ENCODE results near the gene ASB7.
"Not testable (repeated sequence)": the region's sequence is repeated elsewhere in the genome, so short reads cannot be mapped to it uniquely, and the experiment has no call there.

Gene ASB7

DNA sequence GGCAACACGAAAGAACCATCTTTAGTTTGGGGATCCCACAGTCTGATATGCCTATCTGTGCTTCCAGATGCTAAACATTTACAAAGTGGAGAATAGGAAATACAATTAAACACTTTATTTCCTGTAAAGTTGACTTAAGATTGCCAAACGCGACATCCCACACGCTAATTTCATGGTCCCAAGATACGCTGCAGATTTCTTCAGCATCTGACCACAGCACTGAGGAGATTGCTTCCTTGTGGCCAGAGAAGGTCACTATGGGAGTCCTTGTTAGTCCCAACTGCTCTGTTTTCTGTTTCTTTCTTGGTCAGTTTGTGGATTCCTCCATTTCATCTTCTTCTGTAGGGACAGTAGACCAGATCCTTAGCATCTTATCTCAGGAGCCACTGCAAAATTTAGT is 43.3 kb downstream of the ASB7 start:
- in situ Hi-C loops (cut with HindIII; ENCODE audit: low sequenced_read_pairs), result no loop called here

DNA sequence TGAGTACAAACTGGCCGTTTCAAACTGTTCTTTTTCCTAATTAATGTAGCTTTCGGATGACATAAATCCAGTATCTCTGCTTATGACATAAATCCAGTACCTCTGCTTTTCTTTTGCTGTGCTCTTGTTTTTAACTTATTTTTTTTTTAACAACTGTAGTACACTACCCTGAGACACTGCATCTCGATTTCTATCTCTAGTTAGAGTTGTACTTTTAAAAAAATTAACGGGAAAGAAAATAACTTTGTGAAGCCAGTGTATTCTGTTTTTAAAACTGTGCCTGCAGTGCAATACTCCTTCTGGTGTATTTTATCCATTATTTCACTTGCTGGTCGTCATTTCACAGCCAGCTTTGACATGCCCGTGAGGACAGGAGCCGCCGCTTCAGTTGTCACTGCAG is 46.6 kb downstream of the ASB7 start:
- in situ Hi-C loops (cut with HindIII; ENCODE audit: low sequenced_read_pairs), result no loop called here

DNA sequence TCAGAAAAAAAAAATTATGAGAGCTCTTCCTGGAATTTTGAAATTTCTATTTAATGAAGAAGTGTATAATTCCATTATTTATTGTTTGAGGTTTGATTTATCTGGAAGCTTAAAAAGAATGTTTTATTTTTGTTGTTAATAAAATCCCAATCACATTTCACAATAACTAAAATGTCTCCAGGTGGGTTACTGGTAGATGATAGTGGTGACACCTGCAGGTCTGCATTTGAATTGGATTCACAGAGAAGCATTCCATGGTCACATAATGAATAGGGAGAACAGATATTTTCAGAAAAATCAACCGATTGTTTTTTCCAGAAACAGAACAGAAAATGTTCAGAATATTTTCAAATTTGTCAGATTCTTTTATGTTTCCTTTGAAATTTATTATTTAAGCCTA is 48.3 kb downstream of the ASB7 start:
- in situ Hi-C loops (cut with HindIII; ENCODE audit: low sequenced_read_pairs), result no loop called here

DNA sequence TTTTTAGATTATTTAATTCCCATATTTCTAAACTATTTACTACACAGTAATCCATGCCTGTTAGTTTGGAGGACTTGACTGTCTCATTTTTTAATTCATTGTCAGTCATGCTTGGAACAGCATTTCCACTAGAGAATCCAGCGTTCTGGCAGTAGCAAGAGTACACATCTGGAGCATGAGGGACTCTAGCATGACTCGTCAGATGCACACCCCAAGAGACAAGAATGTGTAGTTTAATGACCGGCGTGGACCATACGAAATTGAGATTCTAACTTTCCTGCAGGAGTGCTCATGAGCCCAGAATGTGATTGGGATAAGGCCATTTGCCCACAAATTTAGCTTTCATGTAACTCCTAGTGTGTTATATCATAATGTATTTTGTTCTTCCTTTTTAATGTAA is 48.9 kb downstream of the ASB7 start:
- in situ Hi-C loops (cut with HindIII; ENCODE audit: low sequenced_read_pairs), result no loop called here

DNA sequence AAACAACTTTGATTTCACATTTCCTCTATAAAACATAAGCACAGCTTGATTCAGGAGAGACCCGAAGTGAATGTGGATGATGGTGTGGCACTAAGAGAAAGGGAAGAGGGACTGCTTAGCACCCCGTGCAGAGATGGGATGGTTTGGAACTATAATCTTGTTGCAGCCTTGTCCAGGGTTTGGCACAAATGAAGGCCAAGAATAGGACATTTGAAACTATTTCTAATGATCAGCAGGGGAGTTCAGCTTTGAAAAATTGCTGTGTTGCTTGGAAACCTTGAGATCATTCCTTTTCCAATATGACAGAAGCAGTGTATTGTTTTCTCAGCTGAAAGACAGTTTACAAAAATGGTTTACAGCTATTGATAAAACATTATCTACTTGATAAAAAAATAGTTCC is 49.7 kb downstream of the ASB7 start:
- in situ Hi-C loops (cut with HindIII; ENCODE audit: low sequenced_read_pairs), result no loop called here

DNA sequence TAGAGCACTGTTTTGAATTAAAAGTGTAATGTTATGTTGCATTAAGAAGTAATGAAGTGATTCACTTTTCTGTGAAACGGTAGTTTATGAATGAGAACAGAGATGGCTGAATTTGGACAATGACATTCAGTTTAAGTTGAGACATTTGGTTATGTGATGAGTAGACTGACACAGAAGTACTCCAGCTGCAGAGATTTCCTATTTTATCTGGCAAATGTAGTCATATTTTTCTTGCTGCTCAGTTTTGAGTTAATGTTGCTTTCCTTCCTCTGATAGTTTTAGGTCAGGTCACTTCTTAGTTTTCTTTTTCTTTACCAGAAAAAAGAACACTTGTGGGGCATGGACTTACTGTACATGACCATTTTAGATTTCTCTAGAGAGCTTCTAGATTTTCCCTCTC is 51.2 kb downstream of the ASB7 start:
- in situ Hi-C loops (cut with HindIII; ENCODE audit: low sequenced_read_pairs), result no loop called here

DNA sequence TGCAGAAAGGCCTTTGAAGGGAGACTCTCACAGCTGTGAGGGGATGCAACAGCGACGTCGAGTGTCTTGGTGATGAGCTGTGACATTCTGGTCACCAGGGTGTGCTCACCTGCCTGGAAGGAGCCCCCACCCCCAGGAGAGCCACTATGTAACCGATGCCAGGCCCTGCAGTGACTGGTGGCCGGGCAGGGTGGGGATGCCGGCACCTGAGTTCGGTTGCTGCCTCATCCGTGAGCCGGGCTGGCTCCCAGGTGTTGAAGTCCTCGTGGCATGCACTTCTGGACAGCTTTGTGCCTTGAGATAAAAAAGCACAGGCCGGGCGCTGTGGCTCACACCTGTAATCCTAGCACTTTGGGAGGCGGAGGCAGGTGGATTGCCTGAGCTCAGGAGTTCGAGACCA is 56.5 kb downstream of the ASB7 start:
- in situ Hi-C loops (cut with HindIII; ENCODE audit: low sequenced_read_pairs), result no loop called here

DNA sequence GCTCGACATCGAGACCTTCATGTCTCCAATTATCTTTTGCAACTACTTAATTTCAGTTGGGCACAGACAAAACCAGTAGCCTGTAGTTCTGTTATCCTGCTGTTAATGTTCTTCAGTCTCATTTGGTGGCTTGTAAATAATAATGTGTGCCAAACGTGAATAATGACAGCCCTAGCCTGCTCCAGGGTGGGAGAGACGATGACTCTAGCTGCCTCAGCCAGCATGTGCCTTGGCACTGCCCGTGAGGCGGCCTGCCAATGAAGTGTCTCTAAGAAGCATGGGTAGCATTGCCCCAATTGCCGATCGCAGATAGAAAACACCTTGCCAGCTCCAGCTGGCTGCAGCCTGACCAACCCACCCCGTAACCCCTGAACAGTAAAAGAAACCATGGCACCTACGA is 58.8 kb downstream of the ASB7 start:
- in situ Hi-C loops (cut with HindIII; ENCODE audit: low sequenced_read_pairs), result loop anchor here (5.0 kb wide), 1 partner anchor 226 kb away; no protein-coding TSS in a partner anchor

DNA sequence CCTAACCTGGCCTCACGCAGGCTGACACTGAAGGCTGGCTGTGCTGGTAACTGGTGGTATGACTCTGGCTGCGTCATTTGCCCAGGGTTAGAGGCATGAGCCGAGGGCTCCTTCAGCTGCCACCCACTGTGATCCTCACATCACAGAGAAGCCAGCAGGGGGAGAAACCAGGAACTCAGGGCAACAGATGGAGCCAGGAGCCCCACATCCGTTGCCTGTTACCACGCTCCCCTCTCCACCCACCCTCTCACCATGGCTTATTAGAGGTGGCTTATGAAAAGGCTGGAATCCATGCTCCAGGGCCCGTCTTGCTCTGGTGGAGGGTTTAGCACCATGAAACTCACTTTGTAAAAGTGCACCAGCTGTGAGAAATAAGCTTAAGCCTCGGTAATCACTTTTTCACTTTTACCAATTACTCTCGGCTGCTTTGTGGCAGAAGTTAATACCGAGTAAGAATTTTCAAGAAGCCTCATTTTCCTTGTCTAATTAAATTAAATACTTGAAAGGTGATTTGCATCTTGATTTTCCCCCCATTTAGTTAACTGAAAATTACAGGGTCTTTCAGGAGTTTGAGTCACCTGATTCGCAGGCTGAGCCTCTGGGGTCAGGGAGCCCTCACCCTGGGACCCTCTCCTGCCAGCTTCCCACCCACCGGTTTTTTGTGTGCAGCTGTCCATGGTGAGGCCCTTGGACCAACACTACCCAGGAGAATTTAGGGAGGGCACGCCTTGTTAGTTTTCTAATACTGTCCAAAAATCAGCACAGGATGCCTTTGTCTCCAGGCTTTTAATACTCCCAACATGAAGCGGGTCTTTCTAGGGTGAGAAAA is 60.9 kb downstream of the ASB7 start:
- in situ Hi-C loops (cut with HindIII; ENCODE audit: low sequenced_read_pairs), result loop anchor here (5.0 kb wide), 1 partner anchor 224 kb away; no protein-coding TSS in a partner anchor

DNA sequence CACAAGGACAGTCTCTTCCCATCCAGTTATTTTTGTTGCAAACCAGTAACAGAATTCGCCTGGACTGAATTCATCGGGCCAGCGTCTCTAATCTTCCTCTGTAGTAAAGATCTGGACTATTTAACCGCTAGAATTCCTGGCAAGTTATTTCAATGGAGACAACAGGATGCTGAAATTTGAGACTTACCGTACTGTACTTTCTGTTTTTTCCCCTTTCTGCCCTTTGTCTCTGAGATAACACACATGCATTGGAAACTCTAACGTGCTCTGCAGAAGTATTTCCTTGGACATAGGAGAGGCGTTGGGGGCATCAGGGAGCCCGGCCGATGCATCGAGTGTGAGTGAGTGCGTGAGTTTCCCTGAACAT is 61.5 kb downstream of the ASB7 start:
- in situ Hi-C loops (cut with HindIII; ENCODE audit: low sequenced_read_pairs), result loop anchor here (5.0 kb wide), 1 partner anchor 223 kb away; no protein-coding TSS in a partner anchor

DNA sequence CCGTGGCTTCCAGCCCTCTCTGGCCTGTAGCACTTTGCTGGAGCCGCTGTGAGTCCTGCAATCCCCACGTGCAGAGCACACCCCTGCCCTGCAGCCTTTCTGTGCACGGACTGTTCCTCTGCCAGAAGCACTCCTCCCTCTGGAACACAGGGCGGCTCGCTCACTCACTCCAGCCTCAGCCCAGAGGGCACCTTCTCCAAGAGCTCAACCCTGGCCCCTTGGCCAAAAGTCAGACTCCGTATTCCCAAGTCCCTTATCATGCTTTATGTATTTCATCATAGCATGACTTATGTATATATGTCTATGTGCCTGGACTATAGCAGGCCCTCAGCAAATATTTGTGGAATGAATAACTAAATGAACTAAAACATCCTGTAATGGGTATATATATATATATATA is 63.2 kb downstream of the ASB7 start:
- in situ Hi-C loops (cut with HindIII; ENCODE audit: low sequenced_read_pairs), result no loop called here

DNA sequence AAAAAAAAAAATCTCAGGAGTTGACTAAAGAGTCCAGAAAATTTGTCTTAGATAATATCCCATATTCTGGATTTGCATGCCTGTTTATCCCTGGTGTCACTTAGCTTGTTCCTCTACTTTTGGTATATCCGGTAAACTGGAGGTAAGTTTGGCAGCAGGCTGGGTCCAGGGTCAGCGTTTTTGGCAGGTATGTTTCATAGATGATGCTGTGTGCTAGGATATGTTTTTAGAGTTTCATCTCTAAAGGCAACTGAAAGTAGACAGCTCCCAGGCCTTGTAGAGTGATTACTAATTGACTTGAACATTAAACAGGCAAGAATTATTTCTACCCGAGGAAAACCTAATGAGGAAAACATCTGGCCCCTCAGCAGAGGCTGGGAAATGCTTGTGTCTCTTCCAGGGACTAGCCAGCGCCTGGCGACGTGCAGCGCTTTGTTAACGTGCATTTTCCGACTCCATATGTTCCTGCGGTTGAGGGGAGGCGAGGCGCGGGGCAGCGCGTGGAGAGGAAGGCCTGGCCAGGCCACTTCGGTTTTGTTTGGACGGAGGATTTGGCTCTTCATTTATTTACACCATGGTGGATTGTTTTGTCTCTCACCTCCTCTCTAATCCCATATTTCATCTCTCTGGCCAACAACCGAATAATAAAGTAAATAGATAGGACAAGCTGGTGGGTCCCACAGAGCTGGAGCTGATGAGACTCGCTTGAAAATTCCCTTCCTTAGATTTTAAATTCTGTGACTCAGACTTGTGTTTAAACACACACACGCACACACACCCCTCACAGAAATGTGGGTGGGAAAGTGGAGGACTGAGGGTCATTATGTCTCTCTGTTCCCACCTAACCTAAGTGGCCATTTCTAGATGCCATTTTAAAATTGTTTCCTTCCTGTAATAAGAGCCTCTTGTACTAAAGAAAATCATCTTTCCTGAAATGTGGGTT is 65.3 kb downstream of the ASB7 start:
- in situ Hi-C loops (cut with HindIII; ENCODE audit: low sequenced_read_pairs), result no loop called here

DNA sequence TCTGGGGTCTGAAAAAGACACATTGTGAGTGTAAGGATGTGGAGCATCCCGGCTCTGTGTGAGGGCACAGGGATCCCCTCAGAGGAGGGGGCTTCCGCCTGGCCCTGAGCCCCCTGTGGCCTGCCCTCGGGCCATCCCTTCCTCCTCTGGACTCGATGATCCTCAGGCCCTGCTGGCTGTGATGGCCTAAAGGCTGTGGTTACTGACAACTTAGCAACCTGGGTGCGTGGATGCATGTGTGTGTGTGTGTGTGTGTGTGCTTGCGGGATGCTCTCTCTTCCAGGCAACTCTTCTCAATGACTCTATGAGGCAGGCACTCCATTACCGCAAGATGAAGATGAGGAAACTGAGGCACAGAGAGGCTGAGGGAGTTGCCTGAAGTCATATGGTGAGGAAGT is 66.0 kb downstream of the ASB7 start:
- in situ Hi-C loops (cut with HindIII; ENCODE audit: low sequenced_read_pairs), result no loop called here

DNA sequence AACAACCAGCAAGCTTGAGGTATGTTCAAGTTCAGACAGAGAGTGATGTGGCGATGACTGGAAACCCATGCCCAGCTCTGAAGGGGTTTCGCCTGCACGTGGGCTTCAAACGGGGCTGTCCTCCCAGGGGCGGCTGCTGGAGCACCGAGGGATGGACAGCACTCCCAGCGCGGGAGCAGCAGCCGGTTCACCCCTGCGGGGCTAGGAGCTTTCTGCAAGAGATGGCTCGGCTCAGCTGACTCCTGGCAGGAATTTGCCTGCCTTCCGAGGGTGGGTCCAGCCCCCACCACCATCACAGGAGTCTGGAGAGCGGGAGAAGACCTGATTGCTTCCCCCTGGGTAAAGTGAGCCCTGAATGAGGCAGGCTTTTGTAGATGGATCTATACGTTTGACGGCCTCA is 66.9 kb downstream of the ASB7 start:
- in situ Hi-C loops (cut with HindIII; ENCODE audit: low sequenced_read_pairs), result no loop called here

DNA sequence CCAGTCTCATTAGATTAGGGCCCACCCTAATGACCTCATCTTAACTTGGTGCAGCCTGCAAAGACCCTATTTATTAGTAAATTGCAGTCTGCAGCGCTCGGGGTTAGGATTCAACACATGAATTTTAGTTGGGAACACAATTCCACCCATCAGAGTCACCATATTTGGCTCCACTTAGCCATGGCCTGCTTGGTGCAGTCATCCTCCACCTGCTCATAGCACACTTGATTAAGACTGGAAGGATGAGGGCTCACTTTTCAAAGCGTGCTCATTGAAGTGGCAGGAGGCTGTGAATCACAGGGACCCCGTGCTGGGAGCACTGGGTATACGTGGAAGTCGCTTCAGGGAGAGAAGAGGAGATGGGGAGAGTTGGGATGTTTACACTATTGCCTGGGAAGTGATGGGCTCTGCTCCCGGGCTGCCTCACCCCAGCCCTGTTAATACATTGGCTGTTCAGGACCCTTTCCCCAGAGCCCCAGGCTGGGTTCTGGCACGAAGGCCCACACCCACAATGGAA is 68.2 kb downstream of the ASB7 start:
- in situ Hi-C loops (cut with HindIII; ENCODE audit: low sequenced_read_pairs), result no loop called here

DNA sequence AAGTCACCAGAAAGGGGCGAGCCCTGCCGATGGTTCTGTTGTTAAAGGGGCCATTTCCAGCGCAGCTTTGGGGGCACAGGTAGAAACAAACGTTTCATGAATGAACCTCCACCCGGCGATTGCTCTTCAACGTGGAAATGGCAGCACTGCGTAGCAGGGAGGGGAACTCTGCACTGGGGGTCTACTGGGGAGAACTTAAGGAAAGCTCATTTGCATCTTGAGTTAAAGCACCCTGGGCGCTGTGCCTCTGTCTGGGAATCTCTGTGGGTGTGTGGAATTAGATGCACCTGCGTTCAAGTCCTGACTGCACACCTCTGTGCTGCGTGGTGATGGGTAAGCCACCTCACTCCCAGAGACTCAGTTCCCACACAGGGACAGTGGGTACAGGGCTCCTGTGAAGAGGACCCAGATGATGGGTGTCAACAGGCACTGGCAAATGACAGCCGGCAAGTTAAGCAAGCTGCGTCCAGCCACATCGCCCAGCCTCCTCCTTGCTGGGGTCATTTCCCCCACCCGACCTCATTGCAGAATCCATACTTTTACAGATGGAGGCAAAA is 68.8 kb downstream of the ASB7 start:
- in situ Hi-C loops (cut with HindIII; ENCODE audit: low sequenced_read_pairs), result no loop called here

DNA sequence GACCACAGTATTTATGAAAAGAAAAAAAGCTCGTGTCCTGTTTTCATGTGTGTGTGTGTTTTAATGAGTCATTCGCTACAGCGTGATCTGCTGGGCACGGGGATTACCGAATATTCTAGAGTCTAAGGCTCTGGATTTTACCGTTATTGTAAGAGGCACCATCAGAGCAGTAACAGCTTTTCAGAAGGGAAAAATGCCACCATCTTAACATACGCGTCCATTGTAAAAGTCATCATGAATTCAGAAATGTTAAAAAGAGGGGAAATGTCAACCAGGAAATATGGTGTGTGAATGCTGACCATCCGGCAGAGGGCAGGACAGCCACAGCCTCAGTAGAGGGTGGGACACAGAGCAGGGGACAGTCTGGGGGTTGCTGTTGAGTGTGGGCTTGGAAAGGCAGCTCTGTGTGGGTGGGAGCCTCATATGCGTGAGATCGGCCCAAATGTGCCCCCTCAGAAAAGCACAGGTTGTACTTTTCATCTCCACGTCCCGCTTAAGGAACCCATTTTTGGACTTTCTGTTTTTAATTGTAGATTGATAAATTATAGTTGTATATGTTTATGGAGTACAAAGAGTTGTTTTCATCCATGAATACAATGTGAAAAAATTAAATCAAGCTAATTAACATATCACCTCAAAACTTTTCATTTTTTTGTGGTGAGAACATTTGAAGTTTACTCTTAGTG is 69.6 kb downstream of the ASB7 start:
- in situ Hi-C loops (cut with HindIII; ENCODE audit: low sequenced_read_pairs), result no loop called here

DNA sequence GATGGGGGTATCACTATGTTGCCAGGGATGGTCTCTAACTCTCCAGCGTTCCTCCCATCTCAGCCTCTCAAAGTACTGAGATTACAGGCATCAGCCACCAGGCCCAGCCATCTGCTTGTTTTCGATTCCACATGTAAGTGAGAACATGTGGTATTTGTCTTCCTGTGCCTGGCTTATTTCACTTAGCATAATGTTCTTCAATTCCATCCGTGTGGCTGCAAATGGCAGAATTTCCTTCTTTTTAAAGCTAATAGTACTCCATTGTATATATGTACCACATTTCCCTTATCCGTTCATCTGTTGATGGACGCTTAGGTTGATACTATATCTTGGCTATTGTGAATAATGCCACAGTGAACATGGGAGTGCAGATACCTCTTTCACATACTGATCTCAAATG is 70.6 kb downstream of the ASB7 start:
- in situ Hi-C loops (cut with HindIII; ENCODE audit: low sequenced_read_pairs), result no loop called here

DNA sequence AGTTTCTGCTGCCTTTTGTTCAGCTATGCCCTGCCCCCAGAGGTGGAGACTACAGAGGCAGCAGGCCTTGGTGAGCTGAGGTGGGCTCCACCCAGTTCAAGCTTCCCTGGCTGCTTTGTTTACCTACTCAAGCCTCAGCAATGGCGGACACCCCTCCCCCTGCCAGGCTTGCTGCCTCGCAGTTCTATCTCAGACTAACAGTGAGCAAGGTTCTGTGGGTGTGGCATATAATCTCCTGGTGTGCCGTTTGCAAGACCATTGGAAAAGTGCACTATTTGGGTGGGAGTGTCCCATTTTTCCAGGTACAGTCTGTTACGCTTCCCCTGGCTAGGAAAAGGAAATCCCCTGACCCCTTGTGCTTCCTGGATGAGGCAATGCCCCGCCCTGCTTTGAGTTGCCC is 76.8 kb downstream of the ASB7 start:
- in situ Hi-C loops (cut with HindIII; ENCODE audit: low sequenced_read_pairs), result not testable (repeated sequence)

DNA sequence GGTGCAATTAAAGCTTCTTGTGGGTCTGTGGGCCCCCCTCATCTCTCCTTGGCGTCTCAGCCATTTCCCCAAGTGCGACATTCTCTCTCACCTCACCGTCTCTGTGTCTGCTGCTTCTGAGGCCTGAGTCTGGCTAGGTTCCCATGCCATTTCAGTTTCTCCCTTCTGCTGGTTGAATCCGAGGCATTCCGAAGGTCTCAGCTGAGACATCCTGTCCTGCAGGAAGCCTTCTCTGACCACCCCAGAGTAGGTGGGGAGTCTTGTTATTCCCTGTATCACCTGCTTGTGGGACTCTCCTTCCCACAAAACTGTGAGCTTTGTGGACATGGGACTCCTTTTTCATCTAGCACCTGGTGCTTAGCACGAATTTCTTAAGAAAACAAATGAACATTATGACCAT is 78.3 kb downstream of the ASB7 start:
- in situ Hi-C loops (cut with HindIII; ENCODE audit: low sequenced_read_pairs), result no loop called here

DNA sequence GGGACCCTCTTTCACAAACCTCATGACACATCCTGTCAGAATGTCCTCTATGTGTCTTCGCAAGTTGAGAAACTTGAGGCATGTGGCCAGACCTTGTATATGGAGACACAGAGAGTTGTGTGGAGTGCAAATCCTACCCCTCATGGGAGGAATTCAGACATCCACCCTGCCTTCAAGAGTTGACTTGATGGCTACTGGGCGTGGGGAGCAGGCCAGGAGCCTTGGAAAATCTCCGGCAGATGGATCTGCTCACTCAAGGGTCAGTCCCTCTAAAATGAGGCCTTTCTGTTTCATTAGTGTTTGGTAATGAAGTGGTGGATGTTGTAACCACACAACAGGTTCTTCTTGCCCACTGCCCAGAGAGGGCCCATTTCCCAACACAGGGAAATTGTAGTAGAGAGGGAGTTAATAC is 79.0 kb downstream of the ASB7 start:
- in situ Hi-C loops (cut with HindIII; ENCODE audit: low sequenced_read_pairs), result no loop called here

Data from endothelial cell of hepatic sinusoid (primary cell).